Parathyroid adenoma (tissue), 2 donors: ENCODE measurements around the gene CDH5.
A peak's percentile ranks its signal among the peaks of the same experiment; 100 is the strongest.

Experiments used
- H2AFZ ChIP-seq: fragments of 300-600 bp; sonication (generic); one replicate; pipeline ENCODE4 v1.7.0; 2017; ENCODE audit warnings: antibody characterized with exemption, mild to moderate bottlenecking
- H3K27ac ChIP-seq: fragments of 300-600 bp; sonication (generic); one replicate; pipeline ENCODE4 v1.7.0; 2017
- H3K27me3 ChIP-seq: fragments of 300-600 bp; sonication (generic); one replicate; pipeline ENCODE4 v1.7.0; 2017; ENCODE audit warnings: low read length; ENCODE audit not compliant: control insufficient read depth, insufficient read depth
- H3K36me3 ChIP-seq: fragments of 300-600 bp; sonication (generic); one replicate; pipeline ENCODE4 v1.7.0; 2017; ENCODE audit warnings: low read length; ENCODE audit not compliant: control insufficient read depth, insufficient read depth
- H3K4me1 ChIP-seq: fragments of 300-600 bp; sonication (generic); one replicate; pipeline ENCODE4 v1.7.0; 2017; ENCODE audit warnings: control low read depth
- H3K4me2 ChIP-seq: fragments of 300-600 bp; sonication (generic); one replicate; pipeline ENCODE4 v1.7.0; 2017; ENCODE audit warnings: low read length
- H3K4me3 ChIP-seq: fragments of 300-600 bp; sonication (generic); one replicate; pipeline ENCODE4 v1.7.0; 2017; ENCODE audit warnings: low read depth, low read length
- H3K79me2 ChIP-seq: fragments of 300-600 bp; sonication (generic); one replicate; pipeline ENCODE4 v1.7.0; 2017; ENCODE audit warnings: control low read depth
- H3K9ac ChIP-seq: fragments of 300-600 bp; sonication (generic); one replicate; pipeline ENCODE4 v1.7.0; 2017; ENCODE audit warnings: mild to moderate bottlenecking
- H3K9me3 ChIP-seq: fragments of 300-600 bp; sonication (generic); one replicate; pipeline ENCODE4 v1.7.0; 2017; ENCODE audit warnings: low read length; ENCODE audit not compliant: control insufficient read depth
- CTCF ChIP-seq: fragments of 300-600 bp; sonication (generic); IDR thresholded peaks from one replicate; pipeline ENCODE4 v1.7.0; 2017; ENCODE audit warnings: antibody characterized with exemption, mild to moderate bottlenecking
- donor health status: primary hyperparathyroidism.

CDH5 gene

GRCh38 chr16:66364117-66364958 lies 2.2 kb upstream of the CDH5 start:
- no peak for TF ChIP-seq CTCF
- no peaks in the 10 kb centered on the region for H3K27me3 ChIP-seq
- H3K36me3 ChIP-seq: no peaks in the 10 kb centered on the region
- H3K4me3 ChIP-seq: no peak overlapping the region
- H3K79me2 ChIP-seq: no peaks in the 10 kb centered on the region
- H3K9me3 ChIP-seq: no peaks in the 10 kb centered on the region
- peaks cover 3% of the 10 kb centered on the region for H3K4me1 ChIP-seq
- H3K9ac ChIP-seq: no peak overlapping the region
- no peak overlapping the region for H2AFZ ChIP-seq
- peak overlapping the region; percentile 11 for H3K27ac ChIP-seq
- no peak overlapping the region for H3K4me2 ChIP-seq

- no peak overlapping the region for H3K4me3 ChIP-seq
- H3K4me1 ChIP-seq: peaks cover 3% of the 10 kb centered on the region
- peak overlapping the region; percentile 56 for H3K27ac ChIP-seq
- H3K36me3 ChIP-seq: no peaks in the 10 kb centered on the region
- no peaks in the 10 kb centered on the region for H3K27me3 ChIP-seq
- TF ChIP-seq CTCF: no peak
- H2AFZ ChIP-seq: no peak overlapping the region
- H3K9ac ChIP-seq: no peak overlapping the region
- no peaks in the 10 kb centered on the region for H3K79me2 ChIP-seq
- H3K4me2 ChIP-seq: no peak overlapping the region
- H3K9me3 ChIP-seq: no peaks in the 10 kb centered on the region
Measured at GRCh38 chr16:66364959-66365306, 1.6 kb upstream of the CDH5 start.

GRCh38 chr16:66365651-66366050 lies 840 bp upstream of the CDH5 start:
- no peak overlapping the region for H3K4me3 ChIP-seq
- no peak overlapping the region for H2AFZ ChIP-seq
- H3K9ac ChIP-seq: no peak overlapping the region
- H3K4me2 ChIP-seq: no peak overlapping the region
- no peaks in the 10 kb centered on the region for H3K27me3 ChIP-seq
- TF ChIP-seq CTCF: no peak
- H3K79me2 ChIP-seq: no peaks in the 10 kb centered on the region
- no peaks in the 10 kb centered on the region for H3K36me3 ChIP-seq
- no peaks in the 10 kb centered on the region for H3K9me3 ChIP-seq
- peaks cover 3% of the 10 kb centered on the region for H3K4me1 ChIP-seq
- H3K27ac ChIP-seq: peak overlapping the region; percentile 56

GRCh38 chr16:66367968-66368891 lies 1.7 kb downstream of the CDH5 start:
- Histone ChIP-seq H3K27ac (peak overlapping the region; percentile 24), H3K9ac (no peak overlapping the region), H3K4me2 (no peak overlapping the region), H2AFZ (no peak overlapping the region), H3K27me3 (no peaks in the 10 kb centered on the region), H3K79me2 (no peaks in the 10 kb centered on the region), H3K4me3 (peak overlapping the region; percentile 3), H3K4me1 (peaks cover 3% of the 10 kb centered on the region), H3K9me3 (no peaks in the 10 kb centered on the region), H3K36me3 (no peaks in the 10 kb centered on the region)
- TF ChIP-seq CTCF: no peak
